Muscle layer of colon (tissue), 2 donors: ENCODE measurements around the gene IFI6.

Experiments used
- H3K27ac ChIP-seq: one replicate; pipeline ENCODE4 v1.7.0; 2013; ENCODE audit warnings: low read depth, mild to moderate bottlenecking, low read length, moderate library complexity
- H3K27me3 ChIP-seq, 2 donors: one replicate each; pipeline ENCODE4 v1.7.0; 2013; ENCODE audit warnings: low read length in 2 of 2, mild to moderate bottlenecking in 2 of 2; ENCODE audit not compliant: insufficient read depth in 2 of 2, control insufficient read depth in 1 of 2
- H3K36me3 ChIP-seq: one replicate; pipeline ENCODE4 v1.7.0; 2013; ENCODE audit warnings: mild to moderate bottlenecking, low read length; ENCODE audit not compliant: insufficient read depth
- H3K4me1 ChIP-seq: one replicate; pipeline ENCODE4 v1.7.0; 2013; ENCODE audit warnings: mild to moderate bottlenecking, low read length; ENCODE audit not compliant: insufficient read depth
- H3K4me3 ChIP-seq, 2 donors: one replicate each; pipeline ENCODE4 v1.7.0; 2013; ENCODE audit warnings: low read length in 2 of 2, low read depth in 1 of 2, mild to moderate bottlenecking in 1 of 2, moderate library complexity in 1 of 2
- H3K9ac ChIP-seq: one replicate; pipeline ENCODE4 v1.7.0; 2013; ENCODE audit warnings: low read length
- H3K9me3 ChIP-seq: one replicate; pipeline ENCODE4 v1.7.0; 2013; ENCODE audit warnings: mild to moderate bottlenecking, low read length
- donor health status: abdominal sarcoma.
- donor health status: Adenocarcinoma of cecum.

Gene IFI6

GRCh38 chr1:27659497-27660299 lies 12.3 kb downstream of the IFI6 start:
- peak overlapping the region; percentile 72 for H3K27ac ChIP-seq
- H3K9ac ChIP-seq: peak overlapping the region; percentile 50
- H3K4me1 ChIP-seq: peaks cover 18% of the 10 kb centered on the region
- no peaks in the 10 kb centered on the region for H3K9me3 ChIP-seq
- H3K36me3 ChIP-seq: no peaks in the 10 kb centered on the region
- H3K4me3 ChIP-seq: peak overlapping the region; percentile 27 to 75
- no peaks in the 10 kb centered on the region for H3K27me3 ChIP-seq

- no peaks in the 10 kb centered on the region for H3K36me3 ChIP-seq
- H3K27me3 ChIP-seq: no peaks in the 10 kb centered on the region
- peak overlapping the region; percentile 50 for H3K9ac ChIP-seq
- H3K4me1 ChIP-seq: peaks cover 18% of the 10 kb centered on the region
- no peaks in the 10 kb centered on the region for H3K9me3 ChIP-seq
- H3K27ac ChIP-seq: peak overlapping the region; percentile 72
- H3K4me3 ChIP-seq: peak overlapping the region in 1 of 2 donors; percentile 49
These were observed 13.0 kb downstream of the IFI6 start for GRCh38 chr1:27658951-27659496.

- H3K27me3 ChIP-seq: no peaks in the 10 kb centered on the region
- H3K36me3 ChIP-seq: no peaks in the 10 kb centered on the region
- H3K9ac ChIP-seq: no peak overlapping the region
- H3K4me3 ChIP-seq: no peak overlapping the region
- H3K4me1 ChIP-seq: peaks cover 14% of the 10 kb centered on the region
- no peak overlapping the region for H3K27ac ChIP-seq
- no peaks in the 10 kb centered on the region for H3K9me3 ChIP-seq
These were observed 15.7 kb downstream of the IFI6 start for GRCh38 chr1:27656157-27656893.

- Histone ChIP-seq H3K36me3 (no peaks in the 10 kb centered on the region), H3K4me3 (no peak overlapping the region), H3K4me1 (peaks cover 19% of the 10 kb centered on the region), H3K27me3 (no peaks in the 10 kb centered on the region), H3K27ac (no peak overlapping the region), H3K9me3 (no peaks in the 10 kb centered on the region), H3K9ac (no peak overlapping the region)
These were observed 16.6 kb downstream of the IFI6 start for GRCh38 chr1:27655151-27655937.

- Histone ChIP-seq H3K4me3 (no peak overlapping the region), H3K27ac (no peak overlapping the region), H3K36me3 (no peaks in the 10 kb centered on the region), H3K9ac (no peak overlapping the region), H3K9me3 (no peaks in the 10 kb centered on the region), H3K27me3 (no peaks in the 10 kb centered on the region), H3K4me1 (peaks cover 15% of the 10 kb centered on the region)
These were observed 19.7 kb downstream of the IFI6 start for GRCh38 chr1:27652111-27652864.

- Histone ChIP-seq H3K9ac (no peak overlapping the region), H3K4me1 (peaks cover 10% of the 10 kb centered on the region), H3K27ac (no peak overlapping the region), H3K36me3 (no peaks in the 10 kb centered on the region), H3K4me3 (no peak overlapping the region), H3K27me3 (no peaks in the 10 kb centered on the region), H3K9me3 (no peaks in the 10 kb centered on the region)
These were observed 21.3 kb downstream of the IFI6 start for GRCh38 chr1:27650539-27651175.

- Histone ChIP-seq H3K27ac (no peak overlapping the region), H3K27me3 (no peaks in the 10 kb centered on the region)
These were observed 21.8 kb downstream of the IFI6 start for GRCh38 chr1:27650171-27650538.

GRCh38 chr1:27649306-27649635 lies 22.7 kb downstream of the IFI6 start:
- peaks cover 10% of the 10 kb centered on the region for H3K4me1 ChIP-seq
- H3K9me3 ChIP-seq: no peaks in the 10 kb centered on the region
- no peak overlapping the region for H3K9ac ChIP-seq
- no peak overlapping the region for H3K4me3 ChIP-seq
- no peak overlapping the region for H3K27ac ChIP-seq
- no peaks in the 10 kb centered on the region for H3K36me3 ChIP-seq
- H3K27me3 ChIP-seq: no peaks in the 10 kb centered on the region

More at GRCh38 chr1:27650171-27650538, 21.8 kb downstream of the IFI6 start:
- Histone ChIP-seq H3K36me3 (no peaks in the 10 kb centered on the region), H3K9ac (no peak overlapping the region), H3K9me3 (no peaks in the 10 kb centered on the region), H3K4me1 (peaks cover 10% of the 10 kb centered on the region), H3K4me3 (no peak overlapping the region)

GRCh38 chr1:27648602-27649305 lies 23.2 kb downstream of the IFI6 start:
- no peak overlapping the region for H3K27ac ChIP-seq
- no peak overlapping the region for H3K9ac ChIP-seq
- H3K4me1 ChIP-seq: peaks cover 10% of the 10 kb centered on the region
- H3K4me3 ChIP-seq: no peak overlapping the region
- no peaks in the 10 kb centered on the region for H3K36me3 ChIP-seq
- H3K9me3 ChIP-seq: no peaks in the 10 kb centered on the region
- no peaks in the 10 kb centered on the region for H3K27me3 ChIP-seq

- H3K9me3 ChIP-seq: no peaks in the 10 kb centered on the region
- no peaks in the 10 kb centered on the region for H3K27me3 ChIP-seq
- H3K4me1 ChIP-seq: peaks cover 10% of the 10 kb centered on the region
- no peak overlapping the region for H3K4me3 ChIP-seq
- no peaks in the 10 kb centered on the region for H3K36me3 ChIP-seq
- H3K9ac ChIP-seq: no peak overlapping the region
- H3K27ac ChIP-seq: no peak overlapping the region
These were observed 24.7 kb downstream of the IFI6 start for GRCh38 chr1:27647328-27647727.
